Activated naive CD4-positive, alpha-beta T cell treated with anti-CD3 and anti-CD28 coated beads, Interleukin-2, amount 10 ng/mL, durations not matched to agents 7 days and 5 days (primary cell): ENCODE measurements around the gene NCL.
"Not testable (repeated sequence)": the region's sequence is repeated elsewhere in the genome, so short reads cannot be mapped to it uniquely, and the experiment has no call there.

ENCODE experiments used
- CTCF ChIA-PET: fragments of 350-600 bp; sonication (Branson Sonifier 250); formaldehyde crosslinking; loops from one replicate; lab custom pipeline; 2021; ENCODE audit warnings: antibody characterized with exemption; lab: Charles Lee
- DNase-seq: peaks from one replicate; pipeline ENCODE4 v3.0.0-alpha.2; 2020
- H3K27ac Mint-ChIP-seq: one replicate; pipeline ENCODE4 v1.8.0; 2021; ENCODE audit warnings: mild to moderate bottlenecking, moderate library complexity, mixed read lengths
- H3K27me3 Mint-ChIP-seq: one replicate; pipeline ENCODE4 v1.8.0; 2021; ENCODE audit warnings: mild to moderate bottlenecking, mixed read lengths
- H3K36me3 Mint-ChIP-seq: one replicate; pipeline ENCODE4 v1.8.0; 2021; ENCODE audit warnings: mixed read lengths
- H3K4me1 Mint-ChIP-seq: one replicate; pipeline ENCODE4 v1.8.0; 2021; ENCODE audit warnings: mixed read lengths
- H3K4me3 Mint-ChIP-seq: one replicate; pipeline ENCODE4 v1.8.0; 2021; ENCODE audit warnings: mild to moderate bottlenecking, moderate library complexity, mixed read lengths
- H3K9me3 Mint-ChIP-seq: one replicate; pipeline ENCODE4 v1.8.0; 2021; ENCODE audit warnings: mixed read lengths

The NCL gene

DNA sequence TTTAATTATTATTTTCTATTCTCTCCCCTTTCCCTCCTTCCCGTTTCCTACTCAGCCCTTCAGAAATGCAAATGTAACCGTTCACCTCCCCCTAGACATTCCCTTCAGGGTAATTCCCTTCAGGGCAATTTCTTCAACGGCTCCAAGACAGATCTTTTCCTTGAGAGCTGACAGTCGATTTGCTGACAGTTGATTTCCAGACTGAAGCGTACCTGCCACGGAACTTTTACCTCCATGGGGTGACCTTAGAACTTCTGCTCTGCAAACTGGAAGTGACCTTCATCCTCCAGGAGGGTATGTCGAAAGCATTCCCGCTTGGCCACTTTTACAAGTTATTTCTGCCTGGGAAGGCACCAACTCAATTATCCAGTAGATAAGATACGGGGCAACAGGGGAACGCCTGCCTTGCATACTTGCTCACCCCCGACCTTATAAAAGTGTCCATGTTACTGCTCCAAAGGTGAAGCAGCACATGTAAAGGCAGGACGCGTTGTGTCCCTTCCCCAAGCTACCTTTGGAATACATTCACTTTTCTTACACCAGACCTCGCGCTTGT is 50.3 kb downstream of the NCL start:
- H3K27ac Mint-ChIP-seq, result no peak overlapping the region
- DNase-seq, result peak; percentile 1
- no peak overlapping the region for H3K4me3 Mint-ChIP-seq
- H3K9me3 Mint-ChIP-seq, result peaks cover 9% of the 10 kb centered on the region
- peaks cover 68% of the 10 kb centered on the region for H3K27me3 Mint-ChIP-seq
- H3K4me1 Mint-ChIP-seq, result peaks cover 9% of the 10 kb centered on the region
- peaks cover 5% of the 10 kb centered on the region for H3K36me3 Mint-ChIP-seq
- CTCF ChIA-PET, result interaction anchor here (0.5 to 2.5 kb wide), 2 partner anchors 187 to 190 kb away, joined by 4 to 12 read pairs; no protein-coding TSS in a partner anchor

DNA sequence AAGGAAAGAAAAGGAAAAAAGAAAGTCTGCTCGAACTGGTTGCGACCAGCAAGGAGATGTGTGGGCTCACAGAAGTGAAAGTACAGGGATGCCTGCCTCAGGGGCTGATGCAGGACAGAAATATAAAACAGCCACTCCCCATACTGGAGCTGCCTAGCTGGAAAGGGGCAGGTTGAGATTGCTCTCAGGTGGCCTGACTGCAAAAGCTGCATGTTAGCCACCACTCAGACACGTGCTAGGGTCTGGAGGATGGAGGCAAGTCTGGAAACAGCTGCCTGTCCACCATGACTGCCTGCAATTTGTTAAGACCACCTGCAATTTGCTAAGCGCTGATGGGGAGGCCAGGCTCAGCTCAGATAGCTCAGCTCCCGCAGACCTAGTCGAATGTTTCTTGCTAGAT is 50.8 kb downstream of the NCL start:
- Mint-ChIP-seq H3K36me3 (peaks cover 5% of the 10 kb centered on the region), H3K9me3 (peaks cover 9% of the 10 kb centered on the region), H3K27ac (no peak overlapping the region), H3K4me3 (no peak overlapping the region), H3K27me3 (peaks cover 71% of the 10 kb centered on the region), H3K4me1 (peaks cover 9% of the 10 kb centered on the region)
- CTCF ChIA-PET, result interaction anchor here (1.3 to 2.5 kb wide), 4 partner anchors 38 to 312 kb away, joined by 3 to 12 read pairs (median 5); no protein-coding TSS in a partner anchor
- DNase-seq, result peak; percentile 16

- peaks cover 5% of the 10 kb centered on the region for H3K36me3 Mint-ChIP-seq
- DNase-seq, result no peak
- no peak overlapping the region for H3K4me3 Mint-ChIP-seq
- peaks cover 72% of the 10 kb centered on the region for H3K27me3 Mint-ChIP-seq
- peaks cover 9% of the 10 kb centered on the region for H3K9me3 Mint-ChIP-seq
- CTCF ChIA-PET, result interaction anchor here (0.8 to 2.5 kb wide), 11 partner anchors 16 to 311 kb away, joined by 3 to 13 read pairs (median 4); no protein-coding TSS in a partner anchor
- no peak overlapping the region for H3K27ac Mint-ChIP-seq
- H3K4me1 Mint-ChIP-seq, result peaks cover 9% of the 10 kb centered on the region
Measured at GRCh38 chr2:231412618-231412963, 51.7 kb downstream of the NCL start.

GRCh38 chr2:231411831-231412617 is 52.3 kb downstream of the NCL start:
- peaks cover 5% of the 10 kb centered on the region for H3K36me3 Mint-ChIP-seq
- peaks cover 10% of the 10 kb centered on the region for H3K4me1 Mint-ChIP-seq
- peaks cover 72% of the 10 kb centered on the region for H3K27me3 Mint-ChIP-seq
- no peak overlapping the region for H3K4me3 Mint-ChIP-seq
- no peak overlapping the region for H3K27ac Mint-ChIP-seq
- DNase-seq, result peak; percentile 69
- CTCF ChIA-PET, result interaction anchor here (0.8 to 2.5 kb wide), 13 partner anchors 9 to 311 kb away, joined by 3 to 13 read pairs (median 4); no protein-coding TSS in a partner anchor
- peaks cover 9% of the 10 kb centered on the region for H3K9me3 Mint-ChIP-seq

DNA sequence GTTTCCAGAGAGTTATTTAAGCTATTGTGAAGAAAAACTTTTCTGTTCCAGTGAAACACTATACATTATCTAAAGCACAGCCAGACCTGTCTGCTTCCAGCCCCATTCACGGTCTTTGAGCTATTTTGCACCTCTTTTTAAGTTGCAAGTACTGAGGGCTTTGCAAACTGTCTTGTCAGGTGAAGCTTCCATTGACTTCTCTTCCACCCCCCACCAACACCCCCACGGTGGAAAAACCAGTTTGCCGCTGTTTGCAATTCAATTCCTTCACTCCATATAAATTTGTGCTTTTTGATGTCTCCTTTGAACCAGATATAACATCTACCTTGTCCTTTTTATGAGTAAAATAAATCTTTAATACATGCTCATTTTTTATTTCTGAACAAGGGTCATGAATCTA is 53.0 kb downstream of the NCL start:
- Mint-ChIP-seq H3K4me1 (peaks cover 18% of the 10 kb centered on the region), H3K36me3 (peaks cover 5% of the 10 kb centered on the region), H3K9me3 (peaks cover 9% of the 10 kb centered on the region), H3K4me3 (no peak overlapping the region), H3K27ac (no peak overlapping the region), H3K27me3 (peaks cover 68% of the 10 kb centered on the region)
- CTCF ChIA-PET, result interaction anchor here (0.5 to 2.1 kb wide), 6 partner anchors 15 to 353 kb away, joined by 3 to 13 read pairs (median 4); no protein-coding TSS in a partner anchor
- DNase-seq, result no peak

DNA sequence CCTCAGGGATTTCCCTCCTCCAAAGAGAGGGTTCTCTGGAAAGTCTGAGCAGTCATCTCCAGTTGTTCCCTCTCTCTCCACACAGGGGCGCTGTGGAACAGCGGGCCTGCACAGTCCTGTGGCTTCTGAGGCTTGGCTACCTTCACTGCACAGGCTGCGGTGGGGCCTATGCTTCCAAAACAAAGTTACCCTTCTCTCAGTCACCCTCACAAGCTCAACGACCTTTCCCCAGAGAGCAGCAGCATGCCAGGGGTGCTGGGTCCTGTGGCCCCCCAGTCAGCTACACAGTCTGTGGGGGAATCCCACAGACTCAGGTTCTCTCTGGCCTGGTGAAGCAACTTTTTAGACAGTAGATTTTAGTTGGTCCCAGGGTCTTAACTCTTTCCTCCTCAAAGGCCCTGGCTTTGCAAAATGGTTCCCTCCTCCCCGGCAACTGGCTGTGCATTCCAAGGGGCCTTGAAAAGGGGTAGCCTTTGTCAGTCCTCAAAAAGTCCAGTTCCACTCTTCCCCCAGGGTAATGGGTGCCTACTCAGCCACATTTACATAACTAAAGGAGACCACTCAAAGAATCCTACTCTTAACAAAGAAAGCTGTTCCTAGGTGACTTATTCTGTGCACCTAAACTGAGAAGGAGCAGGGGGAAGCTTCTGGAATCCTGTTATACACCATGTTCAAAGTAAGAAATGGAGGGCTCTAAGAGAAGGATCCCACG is 53.8 kb downstream of the NCL start:
- Mint-ChIP-seq H3K27ac (no peak overlapping the region), H3K9me3 (peaks cover 9% of the 10 kb centered on the region), H3K27me3 (peaks cover 68% of the 10 kb centered on the region), H3K4me3 (no peak overlapping the region), H3K36me3 (peaks cover 5% of the 10 kb centered on the region), H3K4me1 (peaks cover 24% of the 10 kb centered on the region)
- CTCF ChIA-PET, result interaction anchor here (0.5 to 6.2 kb wide), 6 partner anchors 18 to 306 kb away, joined by 3 to 36 read pairs (median 4); no protein-coding TSS in a partner anchor
- peak; percentile 28 for DNase-seq

GRCh38 chr2:231409776-231410175 is 54.5 kb downstream of the NCL start:
- Mint-ChIP-seq H3K27ac (no peak overlapping the region), H3K4me3 (no peak overlapping the region), H3K36me3 (peaks cover 5% of the 10 kb centered on the region), H3K27me3 (peaks cover 62% of the 10 kb centered on the region), H3K9me3 (peaks cover 9% of the 10 kb centered on the region), H3K4me1 (peaks cover 24% of the 10 kb centered on the region)
- DNase-seq, result peak; percentile 11
- CTCF ChIA-PET, result interaction anchor here (1.6 to 6.2 kb wide), 3 partner anchors 182 to 306 kb away, joined by 3 to 36 read pairs (median 5); no protein-coding TSS in a partner anchor

GRCh38 chr2:231408304-231408703 is 56.0 kb downstream of the NCL start:
- not testable (repeated sequence) for H3K4me3 Mint-ChIP-seq, H3K9me3 Mint-ChIP-seq, H3K36me3 Mint-ChIP-seq, H3K27ac Mint-ChIP-seq, DNase-seq
- H3K4me1 Mint-ChIP-seq, result peaks cover 24% of the 10 kb centered on the region
- peaks cover 61% of the 10 kb centered on the region for H3K27me3 Mint-ChIP-seq
- CTCF ChIA-PET, result interaction anchor here (1.4 to 6.2 kb wide), 7 partner anchors 13 to 304 kb away, joined by 3 to 36 read pairs (median 8); no protein-coding TSS in a partner anchor

DNA sequence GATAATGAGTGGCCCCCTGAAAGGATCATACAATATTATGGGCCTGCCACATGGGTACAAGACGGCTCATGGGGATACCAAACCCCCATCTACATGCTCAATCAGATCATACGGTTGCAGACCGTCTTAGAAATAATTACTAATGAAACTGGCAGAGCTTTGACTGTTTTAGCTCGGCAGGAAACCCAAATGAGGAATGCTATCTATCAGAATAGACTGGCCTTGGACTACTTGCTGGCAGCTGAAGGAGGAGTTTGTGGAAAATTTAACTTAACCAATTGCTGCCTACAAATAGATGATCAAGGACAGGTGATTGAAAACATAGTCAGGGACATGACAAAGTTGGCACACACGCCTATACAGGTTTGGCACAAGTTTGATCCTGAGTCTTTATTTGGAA is 56.6 kb downstream of the NCL start:
- Mint-ChIP-seq H3K27me3 (peaks cover 59% of the 10 kb centered on the region), H3K4me1 (peaks cover 23% of the 10 kb centered on the region)
- not testable (repeated sequence) for H3K9me3 Mint-ChIP-seq, H3K27ac Mint-ChIP-seq, H3K4me3 Mint-ChIP-seq, H3K36me3 Mint-ChIP-seq, DNase-seq
- CTCF ChIA-PET, result interaction anchor here (1.4 to 6.2 kb wide), 8 partner anchors 13 to 304 kb away, joined by 3 to 36 read pairs (median 10); no protein-coding TSS in a partner anchor

DNA sequence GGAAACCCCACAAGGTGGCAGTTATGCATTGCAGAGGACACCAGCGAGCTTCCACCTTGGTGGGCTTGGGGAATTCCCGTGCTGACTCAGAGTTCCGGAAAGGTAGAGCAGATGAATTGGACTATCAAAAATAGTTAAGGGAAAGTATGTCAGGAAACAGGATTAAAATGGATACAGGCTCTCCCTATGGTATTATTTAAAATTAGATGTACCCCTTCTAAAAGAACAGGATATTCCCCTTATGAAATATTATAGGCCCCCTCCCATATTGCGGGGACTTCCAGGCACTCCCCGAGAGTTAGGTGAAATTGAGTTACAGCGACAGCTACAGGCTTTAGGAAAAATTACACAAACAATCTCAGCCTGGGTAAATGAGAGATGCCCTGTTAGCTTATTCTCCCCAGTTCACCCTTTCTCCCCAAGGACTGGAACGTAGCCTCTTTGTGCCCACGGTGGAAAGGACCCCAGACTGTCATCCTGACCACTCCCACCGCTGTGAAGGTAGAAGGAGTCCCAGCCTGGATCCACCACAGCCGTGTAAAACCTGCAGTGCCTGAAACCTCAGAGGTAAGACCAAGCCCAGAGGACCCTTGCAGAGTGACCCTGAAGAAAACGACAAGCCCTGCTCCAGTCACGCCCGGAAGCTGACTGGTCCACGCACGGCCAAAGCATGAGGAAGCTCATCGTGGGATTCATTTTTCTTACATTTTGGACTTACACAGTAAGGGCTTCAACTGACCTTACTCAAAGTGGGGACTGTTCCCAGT is 58.5 kb downstream of the NCL start:
- CTCF ChIA-PET, result interaction anchor here (0.7 to 6.2 kb wide), 19 partner anchors 9 to 302 kb away, joined by 3 to 36 read pairs (median 3); no protein-coding TSS in a partner anchor
- H3K27ac Mint-ChIP-seq, DNase-seq, H3K4me3 Mint-ChIP-seq, H3K36me3 Mint-ChIP-seq, H3K9me3 Mint-ChIP-seq: not testable (repeated sequence)
- peaks cover 52% of the 10 kb centered on the region for H3K27me3 Mint-ChIP-seq
- peaks cover 15% of the 10 kb centered on the region for H3K4me1 Mint-ChIP-seq

DNA sequence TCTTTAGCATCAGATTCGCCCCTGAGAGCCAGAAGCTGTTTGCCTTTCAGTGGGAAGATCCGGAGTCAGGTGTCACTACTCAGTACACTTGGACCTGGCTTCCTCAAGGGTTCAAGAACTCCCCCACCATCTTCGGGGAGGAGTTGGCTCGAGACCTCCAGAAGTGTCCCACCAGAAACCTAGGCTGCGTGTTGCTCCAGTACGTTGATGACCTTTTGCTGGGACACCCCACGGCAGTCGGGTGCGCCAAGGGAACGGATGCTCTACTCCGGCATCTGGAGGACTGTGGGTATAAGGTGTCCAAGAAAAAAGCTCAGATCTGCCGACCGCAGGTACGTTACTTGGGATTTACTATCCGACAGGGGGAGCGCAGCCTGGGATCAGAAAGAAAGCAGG is 60.1 kb downstream of the NCL start:
- H3K9me3 Mint-ChIP-seq, result not testable (repeated sequence)

More for the DNA sequence above, 60.1 kb downstream of the NCL start:
- Mint-ChIP-seq H3K27me3 (peaks cover 36% of the 10 kb centered on the region), H3K4me1 (peaks cover 15% of the 10 kb centered on the region)
- CTCF ChIA-PET, result interaction anchor here (6.2 kb wide), 1 partner anchor 176 kb away, joined by 36 read pairs; no protein-coding TSS in a partner anchor
- H3K36me3 Mint-ChIP-seq, H3K4me3 Mint-ChIP-seq, H3K27ac Mint-ChIP-seq, DNase-seq: not testable (repeated sequence)
